Measurements from ENCODE around the gene COPG1.

The COPG1 gene

DNA sequence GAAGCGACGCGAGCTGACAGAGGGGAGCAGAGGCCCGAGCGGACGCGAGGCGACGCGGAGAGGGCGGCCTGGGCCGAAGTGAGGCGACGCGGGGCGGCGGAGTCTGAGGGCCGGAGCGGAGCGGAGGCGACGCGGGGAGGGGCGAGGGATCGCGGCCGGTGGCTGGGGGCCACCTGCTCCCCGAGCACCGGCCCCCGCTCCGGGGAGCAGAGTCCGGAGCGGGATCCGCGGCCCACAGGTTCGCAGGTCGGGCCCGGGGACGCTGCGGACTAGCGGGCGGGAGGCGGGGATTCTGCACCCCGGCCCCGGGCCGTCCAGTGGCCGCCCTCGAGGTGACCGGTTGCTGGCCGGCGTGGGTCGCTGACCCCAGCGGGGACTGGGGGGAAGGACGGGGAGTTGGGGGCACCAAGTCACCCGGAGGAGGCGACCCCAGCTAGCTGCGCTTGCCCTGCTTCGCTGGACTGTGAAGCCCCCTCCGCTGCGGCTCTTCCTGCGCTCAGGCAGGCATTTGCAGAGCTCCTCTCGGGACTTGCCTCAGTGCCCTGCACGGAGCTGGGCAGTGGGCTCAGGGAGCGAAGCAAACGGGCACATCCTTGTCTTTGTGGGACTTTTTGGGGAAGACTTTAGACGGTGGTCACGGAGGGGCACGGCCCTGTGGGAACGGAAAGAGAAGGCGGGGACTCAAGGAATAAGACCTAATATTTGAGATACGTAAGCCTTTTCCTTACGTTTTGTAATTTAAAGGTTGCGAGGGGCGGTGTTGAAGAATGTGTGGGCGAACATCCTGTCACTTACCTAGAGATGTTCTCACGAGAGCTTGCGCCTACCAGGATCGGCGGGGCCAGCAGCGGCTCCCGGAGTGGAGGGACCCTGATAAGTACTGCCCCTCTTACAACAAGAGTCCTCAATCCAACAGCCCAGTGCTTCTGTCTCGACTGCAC, 29.8 kb downstream of the COPG1 start:
- DNase-seq (ENCODE audit: low read depth in 2 of 2), result no peak

DNA sequence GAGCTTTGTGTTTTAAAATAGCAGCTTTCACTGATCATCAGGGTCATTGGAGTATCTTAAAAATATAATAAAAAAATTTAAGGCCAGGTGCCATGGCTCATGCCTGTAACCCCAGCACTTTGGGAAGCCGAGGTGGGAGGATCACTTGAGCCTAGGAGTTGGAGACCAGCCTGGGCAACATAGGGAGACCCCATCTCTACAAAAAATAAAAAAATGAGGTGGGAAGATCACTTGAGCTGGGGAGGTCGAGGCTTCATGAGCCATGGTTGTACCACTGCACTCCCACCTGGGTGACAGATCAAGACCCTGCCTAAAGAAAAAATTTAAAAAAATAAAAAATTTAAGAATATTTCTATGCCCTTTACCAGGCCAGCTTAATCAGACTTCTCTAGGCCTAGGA, 30.8 kb downstream of the COPG1 start:
- DNase-seq (ENCODE audit: low read depth in 2 of 2), result no peak

DNA sequence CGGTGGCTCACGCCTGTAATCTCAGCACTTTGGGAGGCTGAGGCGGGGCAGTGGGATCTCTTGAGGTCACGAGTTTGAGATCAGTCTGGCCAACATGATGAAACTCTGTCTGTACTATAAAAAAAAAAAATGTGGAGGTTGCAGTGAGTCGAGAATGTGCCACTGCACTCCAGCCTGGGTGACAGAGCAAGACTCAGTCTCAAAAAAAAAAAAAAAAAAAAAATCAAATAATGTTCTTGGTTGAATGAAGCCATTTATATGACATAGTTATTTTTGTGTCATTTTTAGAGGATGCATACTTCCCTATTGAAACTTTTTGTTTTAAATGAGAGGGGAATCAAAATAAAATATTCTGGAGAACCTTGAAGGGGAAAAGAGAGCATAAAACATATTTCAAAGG, 32.3 kb downstream of the COPG1 start:
- no peak for DNase-seq (ENCODE audit: low read depth in 2 of 2)

DNA sequence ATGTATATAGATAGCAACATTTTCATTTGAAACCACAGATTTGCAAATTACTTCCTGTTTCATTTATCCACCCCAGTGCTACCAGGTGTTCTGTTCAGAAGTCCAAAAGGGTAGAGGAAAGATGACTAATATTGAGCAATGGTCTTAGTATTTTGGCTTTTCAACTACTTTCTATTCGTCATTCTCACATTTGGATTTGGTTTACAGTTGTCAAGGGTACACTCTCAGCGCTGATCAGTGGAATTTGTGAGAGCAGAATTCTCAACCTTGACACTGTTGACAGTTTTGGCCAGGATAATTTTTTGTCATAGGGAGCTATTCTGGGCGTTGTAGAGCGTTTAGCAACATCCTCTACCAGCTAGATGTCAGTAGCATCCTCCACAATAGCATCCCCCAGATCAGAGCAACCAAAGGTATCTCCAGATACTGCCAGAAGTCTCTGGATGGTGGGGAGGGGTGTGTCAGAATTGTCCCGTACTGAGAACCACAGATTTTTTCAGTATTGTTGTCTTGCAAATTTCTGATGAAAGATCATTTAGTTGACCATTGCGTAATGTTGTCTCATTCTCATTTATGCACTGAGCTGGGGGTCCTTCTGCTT, 33.4 kb downstream of the COPG1 start:
- DNase-seq (ENCODE audit: low read depth in 2 of 2), result no peak

DNA sequence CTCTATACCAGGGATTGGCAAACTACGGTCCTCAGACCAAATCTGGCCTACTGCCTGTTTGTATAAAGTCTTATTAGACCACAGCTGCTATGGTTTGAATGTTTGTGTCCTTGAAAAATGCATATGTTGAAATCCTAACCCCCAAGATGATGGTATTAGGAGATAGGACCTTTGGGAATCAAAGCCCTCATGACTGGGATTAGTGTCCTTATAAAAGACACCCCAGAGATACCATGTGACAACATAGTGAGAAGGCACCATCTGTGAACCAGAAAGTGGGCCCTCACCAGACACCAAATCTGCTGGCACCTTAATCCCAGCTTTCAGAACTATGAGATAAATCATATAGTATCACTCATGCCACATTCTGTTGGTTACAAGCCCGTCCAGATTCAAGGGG, 36.7 kb downstream of the COPG1 start:
- DNase-seq (ENCODE audit: low read depth in 2 of 2), result no peak

DNA sequence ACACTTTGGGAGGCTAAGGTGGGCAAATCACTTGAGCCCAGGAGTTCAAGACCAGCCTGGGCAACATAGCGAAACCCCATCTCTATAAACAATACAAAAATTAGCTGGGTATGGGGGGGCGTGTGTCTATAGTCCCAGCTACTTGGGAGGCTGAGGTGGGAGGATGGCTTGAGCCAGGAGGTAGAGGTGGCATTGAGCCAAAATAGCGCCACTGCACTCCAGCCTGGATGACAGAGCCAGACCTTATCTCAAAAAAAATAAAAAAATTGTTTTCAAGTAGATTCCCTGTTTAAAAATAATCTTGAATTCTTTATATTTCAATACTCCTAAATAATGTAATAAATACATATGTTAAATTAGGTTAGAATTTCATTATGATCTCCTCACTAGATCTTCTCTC, 39.0 kb downstream of the COPG1 start:
- DNase-seq (ENCODE audit: low read depth in 2 of 2), result no peak

DNA sequence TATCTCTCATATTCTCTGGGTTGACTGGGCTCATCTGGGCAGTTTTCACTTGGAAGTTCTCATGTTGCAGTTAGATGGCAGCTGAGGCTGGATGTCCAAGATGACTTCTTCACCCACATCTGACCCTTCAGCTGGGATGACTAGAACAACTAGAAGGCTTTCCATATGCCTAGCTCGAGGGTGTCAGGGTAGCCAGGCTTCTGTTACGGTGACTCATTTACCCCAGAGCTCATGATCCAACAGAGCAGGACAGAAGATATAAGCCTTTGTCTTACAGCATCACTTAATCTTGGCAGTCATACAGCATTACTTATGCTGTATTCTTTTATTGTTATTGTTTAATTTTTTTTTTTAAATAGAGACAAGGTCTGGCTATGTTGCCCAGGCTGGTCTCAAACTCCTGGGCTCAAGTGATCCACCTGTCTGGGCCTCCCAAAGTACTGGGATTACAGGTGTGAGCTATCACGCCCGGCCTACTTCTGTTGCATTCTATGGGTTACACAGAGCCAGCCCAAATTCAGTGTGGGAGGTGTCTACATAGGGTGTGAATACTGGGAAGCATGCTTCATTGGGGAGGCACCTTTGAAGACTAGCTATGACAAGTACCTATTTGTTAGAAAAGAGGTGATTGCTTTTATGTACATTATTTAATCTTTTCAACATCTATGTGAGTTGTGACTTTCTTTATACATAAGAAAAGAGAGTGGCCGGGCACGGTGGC, 40.0 kb downstream of the COPG1 start:
- DNase-seq (ENCODE audit: low read depth in 2 of 2), result no peak

DNA sequence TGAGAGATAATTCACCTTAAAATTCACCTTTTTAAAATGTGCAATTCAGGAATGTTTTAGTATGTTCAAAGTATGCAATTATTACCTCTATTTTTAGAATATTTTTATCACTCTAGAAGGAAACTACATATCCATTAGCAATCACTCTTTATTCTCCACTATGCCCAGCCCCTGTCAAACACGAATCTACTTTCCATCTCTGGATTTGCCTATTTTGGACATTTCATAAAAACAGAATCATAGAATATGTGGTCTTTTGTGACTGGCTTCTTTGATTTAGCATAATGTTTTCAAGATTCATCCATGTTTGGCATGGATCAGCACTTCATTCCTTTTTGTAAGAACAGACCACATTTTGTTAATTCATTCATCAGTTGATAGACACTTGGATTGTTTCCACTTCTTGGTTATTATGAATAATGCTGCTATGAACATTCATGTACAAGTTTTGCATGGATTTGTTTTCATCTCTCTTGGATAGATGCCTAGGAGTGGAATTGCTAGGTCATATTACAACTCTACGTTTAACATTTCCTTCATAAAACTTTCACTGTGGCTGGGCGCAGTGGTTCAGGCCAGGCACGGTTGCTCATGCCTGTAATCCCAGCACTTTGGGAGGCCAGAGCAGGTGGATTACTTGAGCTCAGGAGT, 42.0 kb downstream of the COPG1 start:
- peak in 1 of 2 experiments; percentile 44 for DNase-seq (ENCODE audit: low read depth in 2 of 2)

DNA sequence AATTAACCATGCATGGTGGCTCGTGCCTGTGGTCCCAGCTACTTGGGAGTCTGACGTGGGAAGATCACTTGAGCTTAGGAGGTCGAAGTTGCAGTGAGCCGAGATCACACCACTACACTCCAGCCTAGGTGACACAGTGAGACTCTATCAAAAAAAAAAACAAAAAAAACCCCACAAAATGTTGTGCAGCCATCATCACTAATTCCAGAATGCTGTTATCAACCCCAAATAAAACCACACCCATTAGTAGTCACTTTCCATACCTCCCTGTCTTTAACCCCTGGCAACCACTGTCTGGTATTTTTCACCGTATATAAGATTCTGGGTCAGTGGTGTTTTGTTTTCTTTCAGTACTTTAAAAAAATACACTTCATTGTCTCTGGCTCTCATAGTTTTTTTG, 45.9 kb downstream of the COPG1 start:
- no peak for DNase-seq (ENCODE audit: low read depth in 2 of 2)

DNA sequence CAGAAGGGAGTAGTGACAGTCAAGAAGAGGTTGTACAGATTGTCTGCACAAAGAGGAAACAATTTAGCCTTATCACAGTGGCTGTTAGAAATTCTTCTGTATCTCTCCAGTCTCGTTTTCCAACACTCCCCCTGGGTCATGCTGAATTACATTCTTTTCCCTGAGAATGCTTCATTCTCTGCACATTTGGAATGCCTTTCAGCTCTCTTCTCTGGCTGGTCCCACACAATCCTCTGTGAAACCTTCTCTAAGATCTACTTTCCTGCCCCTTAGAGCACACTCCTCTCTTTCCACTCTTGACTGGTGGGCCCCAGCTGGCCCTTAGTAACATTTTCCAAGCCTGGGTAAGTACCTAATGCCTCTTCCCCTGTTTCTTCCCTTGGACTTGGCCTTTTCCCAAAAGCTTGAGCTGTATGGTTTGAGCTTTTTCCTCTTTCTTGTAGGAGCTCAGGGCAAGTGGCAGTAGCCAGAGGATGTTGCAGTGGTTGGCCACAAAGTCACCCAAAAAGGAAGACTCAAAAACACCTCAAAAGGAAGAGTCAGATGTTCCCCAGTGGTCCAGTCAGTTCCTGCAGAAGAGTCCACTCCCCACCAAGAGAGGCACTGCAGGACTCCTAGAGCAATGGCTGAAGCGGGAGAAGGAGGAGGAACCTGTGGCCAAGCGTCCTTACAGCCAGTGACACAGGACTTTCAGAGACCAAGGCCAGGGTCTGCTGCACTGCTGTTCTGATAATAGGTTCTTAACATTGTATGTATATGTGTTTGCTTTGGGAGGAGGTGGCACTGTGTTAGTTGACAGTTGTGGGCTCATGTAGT, 54.9 kb downstream of the COPG1 start:
- no peak for DNase-seq (ENCODE audit: low read depth in 2 of 2)

DNA sequence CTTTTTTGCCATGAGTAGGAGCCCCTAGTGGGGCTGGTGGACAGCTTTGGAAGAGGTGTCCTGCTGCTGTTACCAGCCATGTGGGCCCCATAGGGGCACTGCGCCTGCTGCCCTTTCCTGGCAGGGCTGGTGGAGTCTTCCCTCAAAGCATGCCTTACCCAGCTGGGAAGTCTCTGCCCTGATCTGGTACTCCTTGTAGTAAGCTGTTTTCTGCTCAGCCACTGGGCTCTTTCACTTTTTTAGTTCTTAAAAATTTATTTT, 55.5 kb downstream of the COPG1 start:
- no peak for DNase-seq (ENCODE audit: low read depth in 2 of 2)

DNA sequence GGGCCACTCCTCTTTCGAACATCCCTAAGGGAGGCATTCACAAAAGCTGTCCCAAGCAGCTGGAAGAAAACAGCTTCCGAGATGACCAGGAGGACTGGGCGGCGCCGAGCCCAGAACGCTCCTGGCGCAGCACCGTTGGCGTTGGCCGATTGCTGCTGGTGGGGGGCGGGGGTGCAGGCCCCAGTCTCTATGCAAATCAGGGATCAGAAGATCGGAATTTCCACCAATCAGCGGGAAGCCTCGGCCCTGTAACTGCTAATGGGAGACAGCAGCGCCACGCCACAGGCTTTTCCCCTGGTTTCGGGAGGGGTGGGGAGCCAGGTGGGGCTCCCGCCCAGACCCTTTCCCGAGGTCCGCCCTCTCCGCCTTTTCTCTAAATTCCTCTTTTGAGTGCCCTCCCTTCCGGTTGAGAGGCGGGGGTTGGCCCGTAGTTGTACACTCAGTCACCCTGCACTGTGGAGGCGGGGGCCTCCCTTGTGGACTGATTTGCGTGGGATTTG, 56.2 kb downstream of the COPG1 start:
- DNase-seq (ENCODE audit: low read depth in 2 of 2), result peak in 1 of 2 experiments; percentile 57

DNA sequence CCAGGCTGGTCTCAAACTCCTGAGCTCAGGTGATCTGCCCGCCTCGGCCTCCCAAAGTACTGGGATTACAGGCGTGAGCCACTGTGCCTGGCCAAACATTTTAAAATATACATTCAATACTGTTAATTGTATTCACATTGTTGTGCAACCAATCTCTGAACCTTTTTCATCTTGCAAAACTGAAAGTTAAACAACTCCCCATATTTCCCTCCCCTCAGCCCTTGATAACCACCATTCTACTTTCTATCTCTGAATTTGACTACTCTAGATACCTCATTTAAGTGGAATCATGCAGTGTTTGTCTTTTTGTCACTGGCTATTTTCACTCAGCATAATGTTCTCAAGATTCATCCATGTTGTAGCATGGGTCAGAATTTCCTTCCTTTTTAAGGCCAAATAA, 59.2 kb downstream of the COPG1 start:
- no peak for DNase-seq (ENCODE audit: low read depth in 2 of 2)

DNA sequence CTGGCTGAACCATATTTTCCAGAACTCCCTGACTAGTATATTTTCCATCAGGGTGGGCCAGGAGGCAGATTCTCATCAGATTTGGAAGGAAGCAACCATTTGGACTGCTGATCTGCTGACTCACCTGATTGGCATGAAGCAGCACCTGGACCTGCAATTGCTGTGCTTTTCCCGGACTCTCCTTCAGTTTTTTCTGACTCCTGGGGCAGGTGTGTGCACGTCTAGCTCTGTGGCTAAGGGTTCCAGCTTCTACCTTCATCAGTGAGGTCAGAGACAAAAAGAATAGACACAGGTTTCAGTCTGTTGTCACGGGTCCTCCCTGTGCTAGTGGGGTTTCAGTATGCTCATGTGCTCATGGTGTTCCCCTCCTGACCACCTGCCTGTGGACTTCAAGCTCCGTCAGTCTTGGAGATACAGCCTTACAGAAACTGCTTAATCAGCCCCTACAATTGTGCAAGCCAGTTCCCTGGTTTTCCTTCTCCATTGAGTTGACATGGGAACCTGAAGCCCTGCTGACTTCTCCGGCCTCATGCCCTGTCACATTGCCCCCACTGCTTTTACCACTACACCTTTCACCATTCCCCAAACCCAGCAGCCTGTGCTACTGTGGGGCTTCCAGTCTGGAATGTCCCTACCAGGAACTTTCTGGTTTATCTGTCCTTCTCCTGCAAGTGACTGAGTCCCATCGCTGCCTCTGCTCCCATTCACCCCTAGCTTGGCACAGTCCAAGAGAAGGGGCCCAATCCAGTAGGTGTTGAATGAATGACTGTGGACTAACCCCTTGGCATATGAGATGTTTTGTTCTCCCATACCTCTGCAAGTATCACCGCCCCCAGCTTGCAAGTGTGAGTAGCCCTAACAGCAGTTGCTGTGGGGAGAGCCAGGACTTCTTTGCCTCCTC, 61.0 kb downstream of the COPG1 start:
- no peak for DNase-seq (ENCODE audit: low read depth in 2 of 2)

DNA sequence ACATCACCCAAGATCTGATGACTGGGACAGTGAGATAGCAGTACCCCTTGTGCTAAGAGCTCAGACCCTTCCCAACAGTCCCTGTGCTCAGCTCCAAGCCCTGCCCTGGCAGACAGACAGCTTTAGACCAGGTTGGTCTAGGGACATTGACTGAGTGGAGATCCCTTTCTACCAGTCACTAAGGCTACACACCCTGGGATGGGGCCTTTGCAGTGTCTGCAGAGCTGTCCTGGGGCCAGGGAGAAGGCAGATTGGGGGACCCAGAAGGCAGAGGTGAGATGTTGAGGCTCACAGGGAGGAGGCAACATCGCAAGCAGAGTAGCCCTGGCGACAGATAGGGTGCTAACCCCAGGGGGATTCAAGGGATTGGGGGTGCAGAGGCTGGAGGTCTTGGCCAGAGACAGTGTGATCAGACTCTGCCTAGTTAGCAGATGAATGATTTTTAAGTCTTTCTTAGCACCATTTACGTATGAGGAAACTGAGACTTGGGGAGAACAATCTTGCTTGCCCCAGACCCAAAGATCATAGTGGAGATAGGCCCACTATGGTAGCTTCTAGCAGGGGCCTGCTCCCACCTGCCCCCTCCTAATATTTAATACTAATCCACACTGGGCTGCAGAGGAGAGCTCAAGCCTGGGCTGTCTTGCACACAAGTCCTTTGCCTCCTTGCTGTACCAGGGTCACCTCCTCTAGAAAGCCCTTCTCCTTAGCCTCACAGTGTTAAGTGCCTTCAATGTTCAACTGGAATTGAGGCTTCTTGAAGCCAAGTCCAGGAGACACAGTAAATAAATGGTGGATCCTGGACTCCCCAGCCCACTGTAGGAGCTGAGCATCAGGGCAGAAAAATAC, 61.9 kb downstream of the COPG1 start:
- DNase-seq (ENCODE audit: low read depth in 2 of 2), result no peak

DNA sequence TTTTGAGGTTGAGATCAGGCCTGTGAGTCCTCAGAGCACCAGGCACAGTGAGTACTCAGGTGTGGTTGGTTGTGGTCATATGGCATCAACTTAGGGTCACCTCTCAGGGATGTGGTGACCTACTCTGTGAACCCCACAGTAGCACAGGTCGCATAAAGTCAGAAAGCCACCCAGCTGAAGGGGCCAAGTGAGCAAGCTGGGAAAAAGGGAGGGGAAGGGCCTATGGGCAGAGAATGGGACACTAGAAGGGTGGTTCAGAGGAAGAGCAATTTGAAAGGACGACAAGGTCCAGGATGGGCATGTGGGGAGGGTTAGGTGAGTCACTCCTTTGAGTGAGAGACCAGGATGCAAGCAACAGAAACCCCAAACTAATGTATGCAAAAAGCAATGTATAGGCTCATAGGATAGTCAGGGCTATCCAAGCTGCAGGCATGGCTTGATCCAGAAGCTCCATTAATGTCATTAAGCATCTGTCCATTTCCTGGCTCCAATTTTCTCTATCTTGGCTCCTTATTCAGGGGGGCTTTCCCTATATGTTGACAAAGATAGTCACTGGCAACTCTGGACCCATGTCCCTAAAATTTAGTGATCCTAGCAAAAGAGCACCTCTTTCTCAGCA, 62.7 kb downstream of the COPG1 start:
- no peak for DNase-seq (ENCODE audit: low read depth in 2 of 2)

DNA sequence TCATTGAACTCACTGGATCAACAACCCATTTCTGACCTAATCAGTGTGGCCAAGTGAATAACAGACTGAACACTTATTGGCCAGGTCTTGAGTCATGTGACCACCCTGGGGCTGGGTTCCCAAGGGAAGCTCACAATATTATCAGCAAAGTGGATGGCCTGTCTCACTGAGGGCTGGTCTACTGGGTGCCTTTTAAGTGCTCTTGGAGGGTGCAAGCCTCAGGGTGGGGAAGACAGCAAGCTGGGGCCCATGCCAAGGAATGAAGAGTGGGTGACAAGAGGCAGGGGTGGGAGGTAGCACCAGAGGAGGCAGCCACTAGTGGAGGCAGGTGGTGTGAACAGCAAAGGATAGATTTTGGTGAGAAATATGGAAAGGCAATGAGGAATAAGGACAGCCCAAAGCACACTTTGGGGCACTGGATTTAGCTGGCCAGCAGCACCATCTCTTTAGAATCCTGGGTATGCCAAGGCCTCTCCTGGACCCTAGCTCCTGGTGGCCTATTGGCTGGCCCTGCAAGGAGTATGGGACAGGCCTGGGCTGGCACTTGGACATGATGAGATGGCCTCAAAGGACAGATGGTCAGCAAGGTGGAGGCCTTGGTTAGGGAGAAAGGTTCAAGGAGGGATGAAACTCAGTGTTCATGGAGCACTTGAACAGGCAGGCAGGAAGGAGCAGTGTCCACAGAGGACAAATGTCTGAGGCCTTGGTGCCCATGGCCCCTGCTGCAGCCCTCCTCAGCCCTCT, 63.4 kb downstream of the COPG1 start:
- no peak for DNase-seq (ENCODE audit: low read depth in 2 of 2)

DNA sequence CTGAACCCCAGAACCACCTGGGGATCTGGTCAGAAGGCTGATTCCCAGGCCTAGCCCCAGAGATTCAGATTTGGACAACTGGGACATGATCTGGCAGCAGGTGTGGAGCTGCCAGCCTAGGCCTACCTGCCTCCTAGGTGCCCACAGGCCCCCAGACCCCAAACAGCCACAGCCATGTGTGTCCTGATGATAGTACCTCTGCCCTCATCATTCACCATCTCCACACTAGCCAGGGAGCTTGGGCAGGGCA, 63.9 kb downstream of the COPG1 start:
- DNase-seq (ENCODE audit: low read depth in 2 of 2), result no peak
